Progenitor cell of endocrine pancreas (in vitro differentiated cells): ENCODE data around the gene MAGEA2. TPM values are rescaled to one million over a fixed set of nuclear protein-coding genes. Genes with fewer than 3 reads are reported as not detected.
"Not testable (repeated sequence)": the region's sequence is repeated elsewhere in the genome, so short reads cannot be mapped to it uniquely, and the experiment has no call there.

Experiments
- DNase-seq: peaks from one replicate; pipeline ENCODE4 v3.0.0; 2021; ENCODE audit warnings: low spot score; ENCODE audit not compliant: unreplicated experiment
- H3K27ac Mint-ChIP-seq: 2 replicates; pipeline ENCODE4 v1.8.0; 2021; ENCODE audit warnings: mild to moderate bottlenecking, moderate library complexity, mixed read lengths
- H3K27me3 Mint-ChIP-seq: 2 replicates; pipeline ENCODE4 v1.8.0; 2021; ENCODE audit warnings: mixed read lengths
- H3K36me3 Mint-ChIP-seq: 2 replicates; pipeline ENCODE4 v1.8.0; 2022; ENCODE audit warnings: mixed read lengths; ENCODE audit not compliant: insufficient read depth
- H3K4me1 Mint-ChIP-seq: 2 replicates; pipeline ENCODE4 v1.8.0; 2021; ENCODE audit warnings: low read depth, mixed read lengths
- H3K4me3 Mint-ChIP-seq: 2 replicates; pipeline ENCODE4 v1.8.0; 2021; ENCODE audit warnings: low read depth, mild to moderate bottlenecking, moderate library complexity, mixed read lengths
- H3K9me3 Mint-ChIP-seq: 2 replicates; pipeline ENCODE4 v1.8.0; 2021; ENCODE audit warnings: low read depth, mixed read lengths
- long read RNA-seq: library from polyadenylated mRNA; unstranded; transcript quantifications from one replicate; pipeline ENCODE4 v2.0.0, GENCODE V29; 2020
- total RNA-seq: library from RNA; stranded (reverse); gene quantifications from 2 replicates; pipeline ENCODE4 v1.2.1, GENCODE V29; 2021
- TF ChIP-seq, protein P1 (sequence below): fragments of 200-600 bp; sonication (generic); IDR thresholded peaks from one replicate; pipeline ENCODE4 v1.5.0; 2021; ENCODE audit warnings: antibody characterized with exemption, mild to moderate bottlenecking; ENCODE audit not compliant: unreplicated experiment

Gene MAGEA2, protein sequence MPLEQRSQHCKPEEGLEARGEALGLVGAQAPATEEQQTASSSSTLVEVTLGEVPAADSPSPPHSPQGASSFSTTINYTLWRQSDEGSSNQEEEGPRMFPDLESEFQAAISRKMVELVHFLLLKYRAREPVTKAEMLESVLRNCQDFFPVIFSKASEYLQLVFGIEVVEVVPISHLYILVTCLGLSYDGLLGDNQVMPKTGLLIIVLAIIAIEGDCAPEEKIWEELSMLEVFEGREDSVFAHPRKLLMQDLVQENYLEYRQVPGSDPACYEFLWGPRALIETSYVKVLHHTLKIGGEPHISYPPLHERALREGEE
- 0.22 TPM in 1 of 2 replicates, not detected in the other for total RNA-seq
- long read RNA-seq: 0 reads

GRCh38 chrX:152753686-152754650, at the start of gene MAGEA2:
MAGEA2 (minus strand) TSS chrX:152753842; CDS start chrX:152751363, 2,479 bp downstream.
- not testable (repeated sequence) for DNase-seq, H3K27me3 Mint-ChIP-seq, H3K9me3 Mint-ChIP-seq, H3K27ac Mint-ChIP-seq, H3K4me1 Mint-ChIP-seq, H3K36me3 Mint-ChIP-seq, H3K4me3 Mint-ChIP-seq

- TF ChIP-seq, protein P1, sequence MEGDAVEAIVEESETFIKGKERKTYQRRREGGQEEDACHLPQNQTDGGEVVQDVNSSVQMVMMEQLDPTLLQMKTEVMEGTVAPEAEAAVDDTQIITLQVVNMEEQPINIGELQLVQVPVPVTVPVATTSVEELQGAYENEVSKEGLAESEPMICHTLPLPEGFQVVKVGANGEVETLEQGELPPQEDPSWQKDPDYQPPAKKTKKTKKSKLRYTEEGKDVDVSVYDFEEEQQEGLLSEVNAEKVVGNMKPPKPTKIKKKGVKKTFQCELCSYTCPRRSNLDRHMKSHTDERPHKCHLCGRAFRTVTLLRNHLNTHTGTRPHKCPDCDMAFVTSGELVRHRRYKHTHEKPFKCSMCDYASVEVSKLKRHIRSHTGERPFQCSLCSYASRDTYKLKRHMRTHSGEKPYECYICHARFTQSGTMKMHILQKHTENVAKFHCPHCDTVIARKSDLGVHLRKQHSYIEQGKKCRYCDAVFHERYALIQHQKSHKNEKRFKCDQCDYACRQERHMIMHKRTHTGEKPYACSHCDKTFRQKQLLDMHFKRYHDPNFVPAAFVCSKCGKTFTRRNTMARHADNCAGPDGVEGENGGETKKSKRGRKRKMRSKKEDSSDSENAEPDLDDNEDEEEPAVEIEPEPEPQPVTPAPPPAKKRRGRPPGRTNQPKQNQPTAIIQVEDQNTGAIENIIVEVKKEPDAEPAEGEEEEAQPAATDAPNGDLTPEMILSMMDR: no peak
- no peak overlapping the region for H3K27ac Mint-ChIP-seq
- peaks cover 10% of the 10 kb centered on the region for H3K9me3 Mint-ChIP-seq
- H3K36me3 Mint-ChIP-seq: no peaks in the 10 kb centered on the region
- H3K4me3 Mint-ChIP-seq: no peak overlapping the region
- H3K27me3 Mint-ChIP-seq: peaks cover 9% of the 10 kb centered on the region
- no peaks in the 10 kb centered on the region for H3K4me1 Mint-ChIP-seq
- DNase-seq: no peak
Measured at GRCh38 chrX:152798945-152799344, 45.3 kb upstream of the MAGEA2 start.

GRCh38 chrX:152787062-152787461, 33.4 kb upstream of the MAGEA2 start:
- H3K36me3 Mint-ChIP-seq, H3K4me1 Mint-ChIP-seq, H3K9me3 Mint-ChIP-seq, H3K4me3 Mint-ChIP-seq, DNase-seq, H3K27ac Mint-ChIP-seq, H3K27me3 Mint-ChIP-seq: not testable (repeated sequence)

GRCh38 chrX:152769549-152770289, 16.1 kb upstream of the MAGEA2 start, which contains the start of gene MAGEA6:
MAGEA6 (minus strand) TSS chrX:152769689; CDS start chrX:152767650, 2,039 bp downstream.
- H3K4me1 Mint-ChIP-seq, H3K9me3 Mint-ChIP-seq, H3K27ac Mint-ChIP-seq, H3K27me3 Mint-ChIP-seq, H3K4me3 Mint-ChIP-seq, H3K36me3 Mint-ChIP-seq, DNase-seq: not testable (repeated sequence)

GRCh38 chrX:152766562-152766961, 12.9 kb upstream of the MAGEA2 start:
- H3K9me3 Mint-ChIP-seq, H3K27ac Mint-ChIP-seq, H3K4me3 Mint-ChIP-seq, H3K27me3 Mint-ChIP-seq, H3K4me1 Mint-ChIP-seq, DNase-seq, H3K36me3 Mint-ChIP-seq: not testable (repeated sequence)

DNA sequence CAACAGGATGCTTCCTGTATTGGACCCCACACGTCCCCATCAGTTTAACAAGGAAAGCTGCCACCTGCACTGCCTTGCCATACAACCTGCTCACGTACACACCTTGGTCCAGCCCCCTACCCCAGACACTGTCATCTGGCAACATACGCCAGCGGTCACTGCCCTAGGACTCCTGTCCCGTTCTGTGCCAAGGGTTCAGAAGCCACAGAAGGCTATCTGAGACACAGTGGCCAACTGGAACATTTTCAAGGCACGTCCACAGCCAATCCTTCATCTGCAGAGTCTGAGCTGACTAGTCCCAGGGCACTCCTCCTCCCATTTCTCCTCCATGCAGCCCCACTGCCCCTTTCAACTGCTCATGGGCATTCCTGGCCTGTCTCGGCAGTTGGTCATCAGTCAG, 7.9 kb upstream of the MAGEA2 start:
- H3K36me3 Mint-ChIP-seq, H3K9me3 Mint-ChIP-seq, H3K4me1 Mint-ChIP-seq, H3K27me3 Mint-ChIP-seq, H3K27ac Mint-ChIP-seq, DNase-seq, H3K4me3 Mint-ChIP-seq: not testable (repeated sequence)

GRCh38 chrX:152759544-152759943, 5.9 kb upstream of the MAGEA2 start:
- not testable (repeated sequence) for H3K27ac Mint-ChIP-seq, H3K36me3 Mint-ChIP-seq, H3K9me3 Mint-ChIP-seq, DNase-seq, H3K4me1 Mint-ChIP-seq, H3K27me3 Mint-ChIP-seq, H3K4me3 Mint-ChIP-seq

DNA sequence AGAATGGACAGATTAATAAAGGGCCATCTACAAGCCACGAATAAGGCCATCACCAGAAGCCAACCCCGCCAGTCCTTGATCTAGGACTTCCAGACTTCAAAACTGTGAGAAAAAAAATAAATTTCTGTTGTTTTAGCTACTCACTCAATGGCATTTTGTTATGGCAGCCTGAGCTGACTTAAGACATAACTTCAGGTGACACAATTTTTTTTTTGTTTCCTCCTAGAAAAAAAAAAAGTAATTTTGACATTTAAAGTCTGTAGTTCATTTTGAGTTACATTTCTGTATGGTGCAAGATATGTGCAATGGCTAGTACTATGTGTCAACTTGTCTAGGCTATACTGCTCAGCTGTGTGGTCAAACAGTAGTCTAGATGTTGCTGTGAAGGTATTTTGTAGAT, 5.3 kb upstream of the MAGEA2 start, which contains the start of gene CSAG3:
Gene CSAG3 (plus strand): TSS at position 301 of the 400 bp plus-strand sequence.
- H3K36me3 Mint-ChIP-seq, H3K27ac Mint-ChIP-seq, H3K27me3 Mint-ChIP-seq, H3K4me3 Mint-ChIP-seq, DNase-seq, H3K9me3 Mint-ChIP-seq, H3K4me1 Mint-ChIP-seq: not testable (repeated sequence)

- DNase-seq, H3K4me3 Mint-ChIP-seq, H3K9me3 Mint-ChIP-seq, H3K4me1 Mint-ChIP-seq, H3K27me3 Mint-ChIP-seq, H3K27ac Mint-ChIP-seq, H3K36me3 Mint-ChIP-seq: not testable (repeated sequence)
Measured at GRCh38 chrX:152754871-152755270, 1.2 kb upstream of the MAGEA2 start.
